SH-SY5Y (cell line): ENCODE results near the gene DAB1.

Experiments used
- GATA2 ChIP-seq: IDR thresholded peaks from 2 replicates; pipeline ENCODE4 v1.6.1; 2011; ENCODE audit warnings: mild to moderate bottlenecking, low read depth, low read length
- GATA3 ChIP-seq: IDR thresholded peaks from 2 replicates; pipeline ENCODE4 v1.6.1; 2011; ENCODE audit warnings: low read depth, mild to moderate bottlenecking, low read length, moderate library complexity

Gene DAB1

DNA sequence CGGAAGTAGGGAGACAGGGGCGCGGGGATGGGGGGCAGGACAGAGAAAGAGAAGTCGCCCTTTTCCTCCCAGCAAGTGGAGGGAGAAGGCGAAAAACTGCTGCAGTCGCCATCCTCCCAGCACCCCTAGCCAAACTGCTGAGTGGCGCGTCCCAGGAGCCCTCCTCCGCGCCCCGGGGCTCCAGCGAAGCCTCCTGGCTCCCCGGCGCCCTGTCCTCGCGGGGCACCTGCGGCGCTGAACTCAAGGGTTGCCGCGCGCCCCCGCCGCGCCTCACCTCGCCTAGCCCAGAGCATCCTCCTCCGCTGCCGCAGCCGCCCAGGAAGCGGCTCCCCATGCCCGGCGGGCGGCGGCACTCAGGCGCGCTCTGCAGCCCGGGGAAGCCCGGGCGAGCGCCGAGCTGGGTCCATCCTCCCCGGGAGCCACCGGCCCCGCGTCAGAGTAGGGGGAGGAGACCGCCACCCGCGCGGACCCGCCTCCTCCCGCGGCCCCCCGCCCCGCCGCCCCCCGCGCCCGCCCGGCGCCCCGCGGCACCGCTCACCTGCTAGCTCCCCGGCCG lies at the start of gene DAB1:
DAB1 (minus strand) TSS at position 405 of the 556 bp plus-strand sequence. CDS start 133,030 bp downstream, outside the sequence.
- TF ChIP-seq GATA3 (no peak), GATA2 (no peak)

- TF ChIP-seq GATA2 (no peak), GATA3 (no peak)
Observed at GRCh38 chr1:57473448-57473847, 49.6 kb upstream of the DAB1 start.

- no peak for TF ChIP-seq GATA3
- no peak for TF ChIP-seq GATA2
Observed at GRCh38 chr1:57471995-57472394, 48.1 kb upstream of the DAB1 start.

DNA sequence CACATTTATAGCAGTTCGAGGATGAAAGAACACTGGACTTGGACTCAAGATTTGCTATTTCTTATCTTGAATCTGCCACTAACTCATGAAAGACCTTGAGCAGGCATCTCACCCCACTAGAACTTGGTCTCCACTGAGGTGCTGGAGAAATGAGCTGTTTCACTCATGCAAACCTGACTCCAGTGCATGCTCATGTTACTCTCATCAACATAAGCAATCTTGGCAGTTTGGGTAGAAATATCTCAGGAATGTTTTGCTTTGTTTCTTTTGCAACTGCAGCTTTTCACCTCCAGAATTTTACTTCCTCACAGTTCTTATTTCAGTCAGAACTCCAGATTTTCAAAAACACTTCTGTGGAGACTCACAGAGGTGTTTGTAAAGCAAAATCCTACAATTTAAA lies 46.2 kb upstream of the DAB1 start:
- no peak for TF ChIP-seq GATA3
- TF ChIP-seq GATA2, result no peak

DNA sequence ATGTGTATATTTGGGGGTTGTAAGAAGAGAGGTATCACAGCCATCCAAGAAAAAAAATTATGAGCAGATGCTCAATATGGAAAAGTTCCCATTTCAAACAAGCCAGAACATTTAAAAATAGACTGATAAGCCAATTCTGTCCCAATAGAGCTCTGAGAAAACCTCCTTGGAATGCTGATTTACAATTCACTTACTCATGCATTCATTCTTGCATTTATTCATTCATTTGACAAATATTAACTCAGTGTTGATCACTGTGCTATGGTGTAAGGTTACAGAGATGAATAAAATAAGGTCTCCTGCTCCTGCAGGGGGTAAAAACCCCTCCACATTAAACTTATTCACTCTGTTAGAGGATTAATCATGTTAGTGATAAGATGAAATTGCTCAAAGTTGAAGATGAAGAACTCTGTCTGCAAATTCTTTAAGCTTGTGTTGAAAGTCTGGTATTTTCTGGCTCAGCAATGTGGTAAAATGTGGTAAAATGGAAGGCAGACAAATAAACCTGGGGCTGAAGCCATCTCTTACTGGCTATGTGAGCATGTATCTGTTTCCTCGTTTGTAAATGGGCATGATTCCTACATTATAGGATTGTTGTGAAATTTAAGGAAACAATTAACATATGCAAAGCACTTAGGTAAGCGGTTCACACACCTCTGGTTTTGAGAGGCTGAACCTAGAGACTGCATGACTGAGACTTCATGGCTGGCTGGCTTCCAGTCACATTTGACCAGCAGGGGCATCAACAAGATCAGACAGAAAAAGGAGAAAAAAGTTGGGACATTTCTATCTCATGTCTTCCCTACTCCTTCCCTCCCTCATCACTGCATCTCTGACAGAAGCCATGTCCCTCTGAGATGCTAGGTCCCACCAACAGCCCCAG lies 45.0 kb upstream of the DAB1 start:
- TF ChIP-seq GATA2 (no peak), GATA3 (no peak)

GRCh38 chr1:57467830-57468229 lies 44.0 kb upstream of the DAB1 start:
- TF ChIP-seq GATA3, result no peak
- no peak for TF ChIP-seq GATA2

GRCh38 chr1:57464756-57465155 lies 40.9 kb upstream of the DAB1 start:
- no peak for TF ChIP-seq GATA3
- no peak for TF ChIP-seq GATA2

GRCh38 chr1:57463343-57463742 lies 39.5 kb upstream of the DAB1 start:
- TF ChIP-seq GATA3 (no peak), GATA2 (no peak)

DNA sequence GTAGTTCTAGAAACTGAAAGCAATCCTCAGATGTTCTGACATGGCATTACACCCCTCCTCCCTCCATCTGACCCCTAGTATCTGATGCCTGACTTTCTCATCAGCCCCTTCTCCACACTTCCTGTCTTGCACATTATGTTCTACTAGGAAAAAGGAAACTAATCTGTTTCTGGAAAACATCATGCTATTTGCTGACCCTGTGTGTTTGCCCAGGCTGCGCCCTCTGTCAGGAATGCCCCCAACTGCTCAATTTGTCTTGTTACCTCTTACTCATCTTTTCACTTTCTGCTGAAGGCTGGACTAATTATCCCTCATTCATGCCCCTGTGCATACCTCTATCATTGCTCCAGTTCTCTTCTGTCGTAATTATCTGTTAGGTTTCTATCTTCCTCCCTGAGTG lies 37.5 kb upstream of the DAB1 start:
- TF ChIP-seq GATA2 (no peak), GATA3 (no peak)

DNA sequence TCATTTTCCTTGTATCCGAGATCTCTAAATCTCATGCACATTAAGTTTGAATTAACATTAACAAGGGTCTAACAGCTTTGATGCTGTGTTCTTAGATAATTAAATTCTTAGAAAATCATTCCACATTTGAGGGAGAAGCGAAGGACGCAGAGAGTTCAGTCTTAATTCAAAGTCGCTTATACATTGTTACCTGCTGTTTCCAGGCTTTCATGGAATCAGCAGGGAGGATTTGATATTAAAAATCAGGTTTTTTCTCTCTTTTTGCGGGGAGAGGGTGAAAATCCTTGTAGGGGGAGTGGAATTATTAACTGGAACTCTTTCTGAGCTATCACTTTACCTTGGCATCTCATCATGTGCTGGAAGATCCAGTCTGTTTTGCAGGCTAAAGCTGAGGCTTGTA lies 27.7 kb upstream of the DAB1 start:
- TF ChIP-seq GATA3, result no peak
- TF ChIP-seq GATA2, result no peak

GRCh38 chr1:57450981-57451380 lies 27.1 kb upstream of the DAB1 start:
- TF ChIP-seq GATA2, result no peak
- TF ChIP-seq GATA3, result no peak

DNA sequence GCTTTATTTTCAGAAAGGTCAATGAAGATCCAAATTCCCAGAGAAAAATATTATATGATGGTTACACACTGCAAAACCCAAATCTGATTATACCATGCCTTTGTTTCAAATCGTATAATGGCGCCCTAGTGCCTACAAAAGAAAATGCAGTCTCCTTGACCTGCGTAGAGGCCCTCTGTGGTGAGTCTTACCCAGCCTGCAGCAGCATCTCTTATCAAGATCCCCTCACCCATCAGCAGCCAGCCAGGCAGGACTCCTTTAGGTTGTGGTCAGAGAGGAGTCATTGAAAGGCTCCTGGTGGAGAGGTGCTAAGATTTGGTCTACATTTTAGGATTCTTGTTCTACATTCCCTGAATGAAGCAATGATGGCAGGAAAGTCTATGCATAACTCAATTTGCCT lies 23.7 kb upstream of the DAB1 start:
- TF ChIP-seq GATA2, result no peak
- no peak for TF ChIP-seq GATA3

GRCh38 chr1:57443004-57443403 lies 19.1 kb upstream of the DAB1 start:
- TF ChIP-seq GATA3 (no peak), GATA2 (no peak)

- TF ChIP-seq GATA3, result peak; percentile 90
- TF ChIP-seq GATA2, result peak; percentile 88
Observed at GRCh38 chr1:57440096-57440495, 16.2 kb upstream of the DAB1 start.

DNA sequence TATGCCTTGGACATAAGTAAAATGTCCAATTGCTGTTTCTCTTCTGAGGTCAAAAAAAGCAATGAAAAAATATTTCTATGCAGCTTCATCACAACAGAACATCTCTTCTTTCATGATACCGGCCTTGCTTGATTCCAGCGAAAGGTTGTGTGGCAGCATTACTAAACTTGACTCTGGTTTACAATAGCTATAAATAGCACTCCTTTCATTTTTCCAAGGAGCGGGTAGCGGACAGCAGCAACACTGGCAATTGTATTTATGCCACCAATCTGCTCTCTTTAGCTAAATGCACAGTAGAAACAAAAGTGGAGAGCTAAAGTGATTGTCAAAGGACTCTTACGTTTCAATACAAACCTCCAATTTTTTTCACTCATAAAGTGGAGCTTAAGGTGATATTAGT lies 7.5 kb upstream of the DAB1 start:
- no peak for TF ChIP-seq GATA2
- no peak for TF ChIP-seq GATA3

- no peak for TF ChIP-seq GATA3
Observed at GRCh38 chr1:57424231-57425027, 569 bp upstream of the DAB1 start.

DNA sequence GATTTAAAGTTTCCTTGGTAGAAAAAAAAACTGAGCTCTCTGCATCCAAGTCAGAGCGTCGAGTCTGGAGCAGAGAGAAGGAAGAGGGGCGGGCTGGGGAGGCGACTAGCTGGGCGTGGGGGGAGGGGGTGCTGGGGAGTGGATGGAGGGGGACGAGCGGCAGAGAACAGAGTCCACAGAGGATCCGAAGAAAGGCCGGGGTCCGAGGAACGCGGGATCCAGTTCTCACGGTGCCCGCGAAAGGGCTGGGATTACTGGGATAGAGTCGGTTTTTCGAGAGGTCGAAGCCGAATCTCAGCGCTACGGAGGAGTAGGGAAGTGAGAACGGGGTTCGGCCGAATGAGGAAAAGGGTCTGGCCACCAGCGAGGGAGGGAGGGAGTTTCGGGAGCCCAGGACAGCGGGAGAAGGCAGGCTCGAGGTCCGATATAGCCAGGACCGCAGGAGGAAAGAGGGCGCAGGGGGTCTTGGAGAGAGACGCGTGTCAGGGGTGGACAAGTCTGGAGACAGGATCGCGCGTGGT lies 665 bp downstream of the DAB1 start:
- no peak for TF ChIP-seq GATA2
- no peak for TF ChIP-seq GATA3
